Measurements from ENCODE around the gene RNF180.
"Not testable (repeated sequence)": the region's sequence is repeated elsewhere in the genome, so short reads cannot be mapped to it uniquely, and the experiment has no call there.

RNF180 gene

GRCh38 chr5:64398735-64399134 lies 233.1 kb downstream of the RNF180 start:
- DNase-seq = not testable (repeated sequence)

- DNase-seq = not testable (repeated sequence)
These were observed 241.6 kb downstream of the RNF180 start for GRCh38 chr5:64407103-64407825.

- no peak for DNase-seq
These were observed 251.7 kb downstream of the RNF180 start for GRCh38 chr5:64417390-64417789.

- no peak for DNase-seq
These were observed 252.4 kb downstream of the RNF180 start for GRCh38 chr5:64418013-64418412.

Measured in effector CD8-positive, alpha-beta T cell (primary cell).